HG03520 (cell line): ENCODE results near the gene KDM4B.
"Not testable (repeated sequence)": the region's sequence is repeated elsewhere in the genome, so short reads cannot be mapped to it uniquely, and the experiment has no call there.

ENCODE experiments used
- ATAC-seq: cut with Tn5 transposase; IDR thresholded peaks from one replicate; pipeline ENCODE4 v1.9.1; 2021; ENCODE audit warnings: mild to moderate bottlenecking, moderate library complexity; ENCODE audit not compliant: unreplicated experiment

Gene KDM4B

DNA sequence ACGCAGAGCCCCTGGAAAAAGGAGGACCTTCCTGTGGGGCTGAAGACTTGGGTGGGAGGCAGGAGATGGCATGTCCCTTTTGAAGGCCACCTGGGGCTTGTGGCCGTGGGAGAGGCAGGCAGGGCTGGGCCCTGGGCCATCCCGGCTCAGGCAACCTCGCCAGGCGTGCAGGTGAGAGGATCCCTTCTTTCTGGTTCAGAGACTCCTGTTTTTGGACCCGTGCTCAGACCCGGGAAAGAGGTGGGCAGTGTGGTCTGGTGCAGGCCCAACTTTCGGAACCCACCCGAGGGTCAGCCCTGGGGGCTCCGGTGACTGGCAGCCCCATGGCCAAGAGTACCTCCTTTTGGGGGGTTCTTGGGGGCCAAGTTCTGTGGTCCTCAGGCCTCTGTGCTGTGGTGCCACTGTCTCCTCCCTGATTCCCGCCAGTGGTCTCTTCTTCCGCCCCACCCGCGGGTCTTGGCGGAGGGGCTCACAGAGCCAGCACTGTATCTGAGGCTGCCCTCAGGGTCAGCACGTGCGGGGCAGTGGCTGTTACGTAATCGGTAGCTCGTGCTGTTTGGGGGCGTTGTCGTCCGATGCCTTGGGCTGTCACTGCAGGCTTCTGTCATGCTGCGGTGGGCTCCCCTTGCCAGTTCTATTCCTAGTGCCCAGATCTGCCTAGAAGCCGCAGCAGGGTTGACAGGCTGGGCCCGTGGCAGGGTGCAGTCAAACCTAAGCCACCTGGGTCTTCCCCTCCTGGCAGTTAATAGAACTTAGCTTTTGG, 42.7 kb downstream of the KDM4B start:
- ATAC-seq, result no peak

DNA sequence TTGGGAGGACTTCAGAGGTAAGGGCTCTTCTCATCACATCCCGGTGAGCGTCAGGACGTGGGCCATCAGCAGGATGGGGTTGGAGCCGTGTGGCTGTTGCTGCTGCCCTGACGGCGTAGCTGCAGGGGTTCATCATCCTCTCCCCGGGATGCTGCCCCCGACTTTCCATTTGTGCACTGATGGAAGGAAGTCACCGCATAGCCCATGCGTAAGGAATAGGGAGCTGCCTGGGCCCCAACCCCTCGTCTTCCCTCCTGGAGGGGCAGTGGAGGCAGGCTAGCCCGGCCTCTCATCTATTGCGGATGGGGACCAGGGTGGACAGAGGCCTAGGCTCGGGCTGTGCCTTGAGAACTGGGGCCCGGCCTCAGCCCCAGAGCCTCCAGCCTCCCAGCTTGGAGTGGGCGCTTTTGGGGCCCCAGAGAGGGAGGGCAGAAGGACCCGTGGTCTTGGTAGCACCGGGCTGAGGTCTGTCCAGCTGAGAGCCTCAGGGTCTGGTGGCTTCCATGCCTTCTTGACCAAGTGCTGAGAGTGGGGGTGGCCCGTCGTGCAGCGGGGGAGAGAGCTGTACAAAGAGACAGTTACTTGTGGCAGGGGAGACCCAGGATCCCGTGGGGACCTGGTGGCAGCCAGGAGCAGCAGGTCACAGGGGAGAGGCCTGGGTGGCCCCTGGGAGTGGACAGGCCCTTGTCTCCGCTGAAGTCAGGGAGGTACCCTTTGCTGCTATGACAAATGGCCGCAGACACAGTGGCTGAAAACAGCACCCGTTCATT, 44.0 kb downstream of the KDM4B start:
- no peak for ATAC-seq

DNA sequence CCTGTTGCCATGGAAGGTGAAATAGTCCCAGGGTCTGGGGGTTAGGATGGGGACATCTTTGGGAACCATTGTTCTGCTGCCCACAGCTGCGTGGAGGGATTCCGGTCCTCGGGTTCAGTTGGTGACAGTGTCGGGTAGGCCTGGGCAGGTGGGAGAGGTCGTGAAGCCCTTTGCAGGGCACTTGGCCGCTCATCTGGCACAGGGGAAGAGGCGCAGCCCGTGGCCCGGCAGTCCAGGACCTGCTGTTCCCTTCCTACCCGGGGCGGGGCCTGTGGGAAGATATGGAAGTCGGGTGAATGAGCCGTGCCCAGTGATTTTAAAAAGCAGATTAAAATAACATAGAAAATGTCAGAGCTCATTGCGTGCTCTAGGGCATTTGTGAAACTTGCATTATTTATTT, 44.8 kb downstream of the KDM4B start:
- no peak for ATAC-seq

DNA sequence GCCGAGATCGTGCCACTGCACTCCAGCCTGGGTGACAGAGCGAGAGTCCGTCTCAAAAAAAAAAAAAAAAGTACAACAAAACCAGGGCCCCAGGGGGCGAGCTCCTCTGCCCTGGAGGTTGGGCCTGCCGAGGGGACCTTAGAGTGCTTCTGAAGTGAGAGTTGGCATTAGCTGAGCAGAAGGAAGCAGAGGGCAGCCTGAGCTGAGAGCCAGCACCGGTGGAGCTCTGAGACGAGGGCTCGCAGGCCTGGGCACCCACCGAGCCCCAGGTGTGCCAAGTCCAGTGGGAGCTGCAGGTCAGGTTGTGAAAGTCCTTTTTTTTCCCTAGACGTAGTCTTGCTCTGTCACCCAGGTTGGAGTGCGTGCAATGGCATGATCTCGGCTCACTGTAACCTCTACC, 46.0 kb downstream of the KDM4B start:
- no peak for ATAC-seq

DNA sequence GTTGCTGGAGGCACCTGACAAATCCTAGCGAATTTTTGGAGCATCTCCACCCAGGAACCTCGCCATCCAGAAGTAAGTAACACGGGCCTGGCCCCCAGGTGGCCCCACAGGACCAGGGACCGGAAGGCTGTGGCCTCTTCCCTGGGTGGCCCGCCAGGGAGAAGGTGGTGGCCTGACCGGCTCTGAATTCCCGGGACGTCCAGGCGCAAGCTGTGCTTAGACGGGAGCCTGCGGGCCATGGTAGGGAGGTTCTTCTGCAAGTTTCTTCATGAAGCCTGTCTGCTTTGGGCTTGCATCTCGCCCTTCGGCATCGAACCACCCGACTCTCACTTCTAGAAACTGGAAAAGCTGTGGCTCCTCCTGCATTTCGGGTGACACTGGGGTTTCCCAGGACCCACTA, 47.4 kb downstream of the KDM4B start:
- no peak for ATAC-seq

DNA sequence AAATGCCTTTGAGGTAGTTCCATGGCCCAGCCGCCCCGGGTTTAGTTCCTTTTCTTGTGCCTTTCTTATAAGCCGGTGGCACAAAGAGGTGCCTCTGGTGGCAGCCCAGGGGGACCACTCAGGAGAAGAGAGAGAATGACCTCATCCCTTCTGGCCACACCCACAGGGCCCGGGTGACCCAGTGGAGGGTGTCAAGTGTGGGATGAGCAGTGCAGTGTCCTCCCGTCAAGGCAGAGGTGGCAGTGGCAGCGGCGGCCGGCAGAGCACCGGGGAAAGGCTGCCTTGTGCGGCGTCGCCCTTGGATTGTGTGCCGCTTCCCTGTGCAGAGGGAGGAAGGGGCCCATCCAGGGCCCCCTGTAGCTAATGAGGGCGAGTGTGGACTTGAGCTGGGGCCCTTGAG, 47.9 kb downstream of the KDM4B start:
- ATAC-seq, result no peak

DNA sequence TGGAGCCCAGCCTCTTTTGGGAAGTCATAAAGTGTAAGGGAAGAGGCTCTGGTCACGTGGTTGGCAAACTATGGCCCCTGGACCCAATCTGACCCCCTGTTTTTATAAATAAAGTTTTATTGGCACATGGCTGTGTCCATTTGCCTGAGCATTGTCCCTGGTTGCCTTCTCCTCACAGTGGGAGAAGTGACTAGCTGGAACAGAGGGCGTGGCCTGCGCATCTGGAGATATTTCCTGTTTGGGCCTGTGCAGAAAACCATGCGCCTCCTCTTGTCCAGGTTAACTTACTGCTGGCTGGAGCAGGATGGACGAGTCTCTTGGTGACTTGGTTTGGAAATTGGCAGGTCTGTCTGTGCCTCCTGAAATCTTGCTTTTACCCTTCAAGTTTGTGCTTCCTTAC, 48.3 kb downstream of the KDM4B start:
- ATAC-seq, result no peak

DNA sequence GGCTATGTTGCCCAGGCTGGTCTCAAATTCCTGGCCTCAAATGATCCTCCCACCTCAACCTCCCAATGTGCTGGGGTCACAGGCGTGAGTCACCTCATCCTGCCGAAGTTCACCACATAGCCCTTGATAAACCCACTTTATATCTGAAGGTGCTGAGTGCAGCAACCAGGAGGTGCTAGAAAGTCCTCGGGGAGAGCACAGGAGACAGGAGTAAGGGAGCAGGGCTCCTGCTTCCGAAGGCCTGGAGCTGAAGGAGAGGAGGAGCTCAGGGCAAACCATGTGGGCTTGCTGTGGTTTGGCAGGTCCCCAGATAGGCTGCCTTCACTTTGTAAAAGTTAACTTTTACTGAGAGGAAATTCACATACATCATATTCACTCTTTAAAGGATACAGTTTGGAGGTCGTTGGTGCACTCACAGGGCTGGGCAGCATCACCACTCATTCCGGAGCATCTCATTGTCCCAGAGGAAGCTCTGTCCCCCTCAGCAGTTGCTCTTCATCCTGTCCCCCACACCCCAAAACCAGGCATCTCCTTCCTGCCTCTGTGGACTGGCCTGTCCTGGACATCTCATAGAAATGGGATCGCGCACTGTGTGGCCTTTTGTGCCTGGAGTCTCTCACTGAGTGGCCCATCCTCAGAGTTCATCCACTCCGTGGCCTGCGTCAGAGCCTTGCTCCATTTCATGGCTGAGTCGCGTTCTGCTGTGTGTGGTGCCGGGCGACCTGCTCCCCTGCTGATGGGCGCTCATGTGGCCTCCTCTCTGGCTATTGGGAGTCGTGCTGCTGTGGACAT, 49.5 kb downstream of the KDM4B start:
- no peak for ATAC-seq

DNA sequence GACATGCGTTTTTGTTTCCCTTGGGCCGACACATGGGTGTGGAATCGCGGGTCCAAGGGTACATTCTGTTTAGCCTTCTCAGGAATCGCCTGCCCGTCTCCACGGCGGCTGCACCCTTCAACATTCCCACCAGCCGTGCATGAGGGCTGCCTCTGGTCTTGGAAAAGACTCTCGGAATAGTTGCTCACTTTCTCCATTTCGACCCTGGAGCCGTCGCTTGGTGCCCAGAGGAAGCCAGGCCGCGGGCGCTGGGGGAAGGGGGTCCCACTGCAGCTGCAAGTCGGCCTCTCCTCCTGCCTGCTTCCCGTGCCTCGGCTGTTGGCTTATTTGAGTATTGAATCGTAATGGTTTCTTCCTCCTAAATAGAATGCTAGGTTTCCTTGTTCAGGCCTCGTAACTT, 51.5 kb downstream of the KDM4B start:
- no peak for ATAC-seq

DNA sequence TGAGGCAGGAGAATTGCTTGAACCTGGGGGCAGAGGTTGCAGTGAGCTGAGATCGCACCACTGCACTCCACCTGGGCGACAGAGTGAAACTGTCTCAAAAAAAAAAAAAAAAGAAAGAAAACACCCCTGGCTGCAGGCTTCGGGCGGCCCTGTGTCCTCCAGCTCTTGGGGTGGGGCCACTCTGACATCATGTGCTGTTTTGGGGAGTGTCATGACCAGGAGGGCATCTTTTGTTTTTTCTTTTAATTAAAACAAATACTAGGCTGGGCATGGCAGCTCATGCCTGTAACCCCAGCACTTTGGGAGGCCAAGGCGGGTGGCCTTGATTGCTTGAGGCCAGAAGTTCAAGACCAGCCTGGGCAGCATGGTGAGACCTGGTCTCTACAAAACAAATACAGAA, 52.1 kb downstream of the KDM4B start:
- no peak for ATAC-seq

DNA sequence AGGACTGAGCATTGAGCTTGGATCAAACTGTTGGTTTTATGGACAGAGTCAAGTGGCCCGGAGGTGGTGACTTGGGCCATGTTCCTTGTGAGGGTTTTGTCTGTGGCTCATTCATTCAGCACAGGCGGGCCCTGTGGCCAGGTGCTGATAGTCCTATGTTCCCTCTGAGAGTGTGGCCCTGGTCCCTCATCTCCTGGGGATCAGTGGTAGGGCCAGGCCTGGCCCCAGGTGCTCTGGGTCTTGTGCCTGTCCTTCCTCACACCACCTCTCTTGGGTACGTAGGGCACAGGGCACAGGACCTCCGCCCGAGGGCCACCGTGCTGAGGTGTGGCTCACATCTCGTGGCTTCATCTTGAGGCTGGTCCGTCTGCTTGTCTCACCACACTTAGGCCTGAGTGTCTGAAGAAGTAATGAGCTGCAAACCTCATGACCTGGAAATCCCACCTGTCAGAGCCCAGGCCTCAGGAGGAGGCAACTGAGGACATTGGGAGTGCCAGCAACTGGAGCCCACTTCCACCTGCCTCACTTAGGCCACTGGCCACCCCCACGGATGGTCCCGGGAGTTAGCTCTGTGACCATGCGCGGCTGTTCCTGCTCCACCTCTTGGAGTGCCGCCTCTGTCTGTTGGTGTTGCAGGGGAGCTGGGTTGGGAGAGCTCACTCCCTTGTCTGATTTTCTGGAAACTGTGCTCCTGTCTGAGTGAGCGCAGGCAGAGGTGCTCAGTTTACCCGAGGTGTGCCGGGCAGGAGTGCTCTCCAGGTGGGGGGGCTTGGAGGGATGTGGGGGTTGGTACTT, 53.4 kb downstream of the KDM4B start:
- ATAC-seq, result no peak

DNA sequence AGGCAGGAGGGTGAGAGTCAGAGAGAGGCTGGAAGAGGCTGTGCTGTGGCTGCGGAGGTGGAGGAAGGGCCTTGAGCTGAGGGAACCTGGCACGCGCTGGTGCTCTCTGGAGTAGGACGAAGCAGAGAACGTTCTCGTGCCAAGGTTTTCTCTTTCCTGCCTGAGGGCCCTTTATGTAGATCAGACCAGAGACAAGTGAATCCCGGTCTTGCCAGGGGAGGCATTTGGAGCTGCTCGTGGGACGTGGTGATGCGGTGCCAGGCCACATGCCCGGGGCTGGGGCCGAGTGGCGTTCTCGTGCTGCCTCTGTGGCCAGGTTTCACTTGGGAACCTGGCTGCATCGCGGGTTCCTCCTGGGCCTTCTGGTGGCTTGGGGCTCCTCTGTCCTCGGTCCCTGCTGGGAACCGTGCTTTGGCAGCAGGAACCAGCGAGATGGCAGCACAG, 54.2 kb downstream of the KDM4B start:
- no peak for ATAC-seq

DNA sequence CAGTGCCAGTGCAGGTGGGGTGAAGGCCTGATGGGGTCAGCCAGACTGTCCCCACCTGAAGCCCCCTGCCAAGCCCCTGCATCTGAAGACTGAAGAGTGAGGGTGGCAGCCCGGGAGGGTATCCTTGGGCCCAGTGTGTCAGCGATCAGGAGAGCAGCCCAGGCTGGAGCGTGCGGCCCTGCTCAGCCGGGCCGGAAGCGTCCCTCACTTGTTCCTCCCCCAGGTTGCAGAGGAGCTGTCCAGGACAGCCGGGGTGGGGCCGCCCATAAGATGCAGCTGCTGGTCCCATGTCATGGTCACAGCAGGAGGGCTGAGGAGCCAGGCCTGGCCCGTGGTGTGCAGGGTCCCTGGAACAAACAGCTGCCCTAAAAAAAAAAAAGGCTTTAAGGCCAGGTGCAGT, 55.4 kb downstream of the KDM4B start:
- no peak for ATAC-seq

DNA sequence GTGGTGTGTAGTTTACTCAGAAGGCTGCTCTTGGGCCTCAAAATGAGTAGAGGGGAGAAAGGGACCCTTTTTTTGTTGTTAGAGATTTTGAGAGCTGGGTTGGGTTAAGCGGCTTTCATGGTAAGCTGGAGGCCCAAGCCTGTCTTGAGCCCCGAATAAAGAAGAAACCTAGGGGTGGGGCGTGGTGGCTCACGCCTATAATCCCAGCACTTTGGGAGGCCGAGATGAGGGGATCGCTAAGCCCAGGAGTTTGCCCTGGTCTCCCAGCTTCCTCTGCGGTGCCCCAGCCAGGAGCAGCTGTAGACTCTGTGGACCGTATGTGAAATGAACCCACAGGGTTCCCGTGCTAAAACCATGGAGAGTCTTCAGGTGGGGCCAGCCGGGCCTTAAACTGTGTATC, 56.1 kb downstream of the KDM4B start:
- ATAC-seq, result no peak

DNA sequence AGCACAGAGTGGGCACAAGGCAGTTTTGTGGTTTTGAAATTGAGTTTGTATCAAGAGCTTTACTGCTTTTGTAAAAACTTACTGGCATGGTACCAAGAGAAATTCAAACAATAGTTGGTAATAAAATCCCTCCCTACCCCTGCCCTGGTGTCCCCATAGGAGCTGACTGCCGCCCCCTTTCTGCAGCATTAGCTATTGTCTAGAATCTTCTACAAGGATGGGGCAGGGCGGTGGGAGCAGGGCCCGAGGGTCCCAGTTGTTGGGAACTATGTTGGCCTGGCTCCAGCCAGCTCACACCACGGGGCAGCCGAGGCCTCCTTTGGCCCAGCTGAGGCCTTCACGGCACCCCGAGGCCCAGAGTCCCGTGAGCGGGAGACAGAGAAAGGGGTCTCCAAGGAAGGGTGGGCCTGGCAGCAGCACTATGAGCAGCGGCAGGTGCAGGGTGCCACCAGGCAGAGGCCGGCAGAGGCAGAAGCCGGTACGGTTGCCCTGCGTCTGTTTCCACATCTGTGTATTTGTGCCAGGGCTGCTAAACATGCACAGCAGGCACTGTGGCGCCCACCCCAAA, 57.9 kb downstream of the KDM4B start:
- no peak for ATAC-seq

DNA sequence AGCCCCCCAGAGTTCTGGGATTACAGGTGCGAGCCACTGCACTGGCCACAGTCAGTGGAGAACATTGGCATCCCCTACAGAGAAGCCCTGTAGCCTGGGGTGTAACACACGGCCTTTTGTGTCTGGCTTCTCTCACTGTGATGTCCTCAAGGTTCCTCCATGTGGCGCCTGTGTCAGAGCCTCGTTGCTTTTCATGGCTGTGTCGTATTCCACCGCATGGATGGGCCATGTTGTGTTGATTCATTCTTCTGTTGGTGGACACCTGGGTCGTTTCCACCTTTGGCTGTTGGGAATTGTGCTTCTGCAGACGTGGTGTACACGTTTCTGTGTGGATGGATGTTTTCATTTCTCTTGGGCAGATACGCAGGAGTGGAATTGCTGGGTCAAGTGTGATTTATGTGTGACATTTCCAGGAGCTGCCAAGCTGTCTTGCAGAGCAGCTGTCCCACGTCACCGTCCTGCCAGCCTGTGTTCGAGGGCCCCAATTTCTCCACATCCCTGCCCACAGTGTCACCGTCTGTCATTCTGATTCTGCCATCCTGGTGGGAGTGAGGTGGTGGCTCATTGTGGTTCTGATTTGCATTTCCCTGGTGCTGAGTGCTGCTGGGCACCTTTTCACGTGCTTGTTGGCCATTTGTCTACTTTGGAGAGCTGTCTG, 59.4 kb downstream of the KDM4B start:
- no peak for ATAC-seq

DNA sequence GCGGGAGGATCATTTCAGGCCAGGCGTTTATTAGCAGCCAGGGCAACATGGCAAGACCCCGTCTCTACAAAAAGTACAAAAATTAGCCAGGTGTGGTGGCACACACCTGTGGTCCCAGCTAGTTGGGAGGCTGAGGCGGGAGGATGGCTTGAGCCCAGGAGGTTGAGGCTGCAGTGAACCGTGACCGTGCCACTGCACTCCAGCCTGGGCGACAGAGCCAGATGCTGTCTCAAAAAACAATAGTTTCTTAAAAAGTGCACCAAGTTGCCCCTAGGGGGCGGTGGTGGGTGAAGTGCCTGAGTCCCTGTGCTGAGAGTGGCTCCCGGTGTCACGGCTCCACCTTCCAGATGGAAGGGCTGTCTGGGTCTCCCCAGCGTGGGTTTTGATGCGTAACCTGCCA, 60.7 kb downstream of the KDM4B start:
- not testable (repeated sequence) for ATAC-seq

DNA sequence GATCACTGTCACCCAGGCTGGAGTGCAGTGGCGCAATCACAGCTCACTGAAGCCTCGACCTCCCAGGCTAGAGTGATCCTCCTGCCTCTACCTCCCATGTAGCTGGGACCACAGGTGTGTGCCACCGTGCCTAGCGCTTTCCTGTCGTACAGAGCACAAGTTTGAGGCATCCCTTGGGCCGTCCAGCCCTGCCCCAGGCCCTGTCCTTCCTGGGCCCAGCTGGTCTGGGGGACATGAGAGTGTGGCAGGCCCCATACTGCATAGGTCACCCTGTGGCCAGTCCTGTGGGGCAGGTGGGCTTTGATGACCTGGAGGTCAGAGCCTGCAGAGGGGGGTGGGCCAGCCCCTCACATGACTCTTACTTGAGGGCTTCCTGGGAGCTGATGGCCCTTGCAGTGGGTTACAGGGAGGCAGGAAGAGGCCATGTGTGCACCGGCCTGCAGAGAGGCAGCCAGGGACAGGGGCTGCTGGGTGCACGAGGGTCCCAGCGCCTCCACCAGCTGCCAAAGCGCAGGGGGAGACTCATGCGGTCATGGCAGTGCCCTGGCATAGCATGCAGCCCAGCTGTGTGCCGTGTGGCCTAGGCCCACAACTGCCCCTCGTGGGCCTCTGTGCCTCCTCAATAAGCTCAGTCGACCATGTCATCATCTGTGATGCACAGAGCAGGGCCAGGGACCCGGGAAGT, 61.4 kb downstream of the KDM4B start:
- no peak for ATAC-seq

DNA sequence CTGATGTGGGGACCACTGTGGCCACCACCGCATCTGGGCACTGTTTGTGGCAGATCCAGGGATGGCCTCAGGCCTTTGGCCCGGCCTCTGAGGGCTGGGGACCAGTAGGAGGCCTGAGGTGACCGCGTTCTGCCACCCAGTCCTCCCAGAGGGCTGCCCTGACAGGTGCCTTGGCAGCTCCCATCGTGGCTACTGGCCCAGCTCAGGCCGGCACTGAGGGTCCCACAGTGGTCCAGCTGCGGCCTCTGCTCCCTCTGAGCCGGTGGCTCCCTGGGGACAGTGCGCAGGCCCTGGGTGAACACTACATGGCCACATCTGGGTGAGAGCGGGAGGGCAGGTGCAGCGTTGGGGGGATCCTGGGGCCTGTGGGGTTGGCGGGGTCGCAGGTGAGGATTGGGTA, 61.9 kb downstream of the KDM4B start:
- ATAC-seq, result no peak
